Measurements from ENCODE around the gene NEURL1B.
"Not testable (repeated sequence)": the region's sequence is repeated elsewhere in the genome, so short reads cannot be mapped to it uniquely, and the experiment has no call there.

The NEURL1B gene

DNA sequence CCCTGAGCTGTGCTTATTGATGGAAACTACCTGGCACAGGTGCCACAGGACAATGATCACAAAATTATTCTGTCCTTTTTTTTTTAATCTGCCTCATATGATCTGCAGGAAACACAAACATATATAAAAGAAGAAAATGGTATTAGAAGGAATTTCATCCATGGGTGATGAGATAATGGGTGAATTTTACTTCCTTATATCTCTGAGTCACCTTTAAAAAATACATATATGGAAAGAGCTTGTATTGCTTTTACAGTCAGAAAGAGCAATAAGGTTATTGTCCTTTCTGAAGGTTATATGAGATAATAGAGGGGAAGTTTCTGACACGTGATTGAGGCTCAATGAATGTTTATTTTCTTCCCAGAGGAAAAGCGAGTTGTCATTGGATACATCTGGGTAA, 31.6 kb downstream of the NEURL1B start:
- no peaks in the 10 kb centered on the region for H3K27me3 ChIP-seq (ENCODE audit: control insufficient read depth, insufficient read depth, low read length)
- H3K4me1 ChIP-seq (ENCODE audit: control insufficient read depth, low read depth, low read length), result peaks cover 3% of the 10 kb centered on the region
- H3K9me3 ChIP-seq (ENCODE audit: control insufficient read depth, low read depth, low read length), result no peaks in the 10 kb centered on the region
- no peak overlapping the region for H3K27ac ChIP-seq (ENCODE audit: low read length)
- H3K9ac ChIP-seq (ENCODE audit: low read length), result no peak overlapping the region
- no peak overlapping the region for H3K4me3 ChIP-seq (ENCODE audit: low read length)
- H3K36me3 ChIP-seq (ENCODE audit: control insufficient read depth, low read depth, low read length), result no peaks in the 10 kb centered on the region

DNA sequence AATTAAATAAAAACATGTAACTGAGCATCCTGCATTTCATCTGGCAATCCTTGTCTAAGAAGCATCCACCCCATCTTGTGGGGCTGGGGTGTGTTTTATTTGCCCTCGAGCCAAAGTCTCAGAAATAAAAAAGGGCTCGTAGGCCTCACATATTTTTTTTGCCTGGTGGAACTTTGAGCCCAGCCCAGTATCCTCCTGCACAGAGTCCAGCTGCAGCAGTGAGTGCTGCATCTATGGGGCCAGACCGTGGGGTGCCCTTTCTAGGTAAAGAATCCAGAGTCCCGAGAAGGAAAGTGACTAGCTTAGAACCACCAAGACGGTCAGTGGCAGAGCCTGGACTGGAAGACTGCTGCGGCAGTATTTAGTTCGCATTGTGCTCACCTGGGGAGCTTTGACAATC, 33.1 kb downstream of the NEURL1B start:
- Histone ChIP-seq H3K27me3 (ENCODE audit: control insufficient read depth, insufficient read depth, low read length) (no peaks in the 10 kb centered on the region), H3K4me1 (ENCODE audit: control insufficient read depth, low read depth, low read length) (no peaks in the 10 kb centered on the region), H3K27ac (ENCODE audit: low read length) (no peak overlapping the region), H3K9ac (ENCODE audit: low read length) (no peak overlapping the region), H3K36me3 (ENCODE audit: control insufficient read depth, low read depth, low read length) (no peaks in the 10 kb centered on the region), H3K4me3 (ENCODE audit: low read length) (no peak overlapping the region), H3K9me3 (ENCODE audit: control insufficient read depth, low read depth, low read length) (no peaks in the 10 kb centered on the region)

DNA sequence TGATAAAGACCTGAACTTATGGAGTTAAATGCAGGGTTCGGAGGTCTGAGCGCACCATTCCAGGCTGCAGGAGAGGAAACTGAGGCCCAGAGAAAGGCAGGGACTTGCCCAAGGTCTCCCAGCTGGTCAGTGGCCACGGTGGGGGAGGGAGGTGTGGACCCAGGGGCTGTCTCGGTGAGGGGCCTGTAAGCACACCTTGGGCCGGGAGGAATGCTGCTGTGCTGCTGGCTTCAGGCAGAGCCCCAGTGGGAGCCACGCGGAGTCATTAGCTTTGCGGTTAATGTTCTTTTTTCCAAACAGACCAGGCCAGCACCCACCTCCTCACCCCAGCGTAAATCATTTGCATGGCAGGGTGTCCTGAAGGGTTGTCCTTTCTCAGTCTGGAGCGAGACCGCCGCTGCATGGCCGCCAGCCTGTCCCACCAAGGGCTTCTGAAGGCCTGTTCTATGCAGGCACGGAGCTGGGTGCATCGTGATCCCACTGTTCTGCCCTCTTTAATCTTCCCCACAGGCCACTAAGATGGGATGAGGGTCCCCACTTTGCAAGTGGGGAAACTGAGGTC, 35.9 kb downstream of the NEURL1B start:
- Histone ChIP-seq H3K4me3 (ENCODE audit: low read length) (no peak overlapping the region), H3K27me3 (ENCODE audit: control insufficient read depth, insufficient read depth, low read length) (peaks cover 3% of the 10 kb centered on the region), H3K9ac (ENCODE audit: low read length) (no peak overlapping the region), H3K9me3 (ENCODE audit: control insufficient read depth, low read depth, low read length) (no peaks in the 10 kb centered on the region), H3K4me1 (ENCODE audit: control insufficient read depth, low read depth, low read length) (no peaks in the 10 kb centered on the region), H3K36me3 (ENCODE audit: control insufficient read depth, low read depth, low read length) (no peaks in the 10 kb centered on the region), H3K27ac (ENCODE audit: low read length) (no peak overlapping the region)

DNA sequence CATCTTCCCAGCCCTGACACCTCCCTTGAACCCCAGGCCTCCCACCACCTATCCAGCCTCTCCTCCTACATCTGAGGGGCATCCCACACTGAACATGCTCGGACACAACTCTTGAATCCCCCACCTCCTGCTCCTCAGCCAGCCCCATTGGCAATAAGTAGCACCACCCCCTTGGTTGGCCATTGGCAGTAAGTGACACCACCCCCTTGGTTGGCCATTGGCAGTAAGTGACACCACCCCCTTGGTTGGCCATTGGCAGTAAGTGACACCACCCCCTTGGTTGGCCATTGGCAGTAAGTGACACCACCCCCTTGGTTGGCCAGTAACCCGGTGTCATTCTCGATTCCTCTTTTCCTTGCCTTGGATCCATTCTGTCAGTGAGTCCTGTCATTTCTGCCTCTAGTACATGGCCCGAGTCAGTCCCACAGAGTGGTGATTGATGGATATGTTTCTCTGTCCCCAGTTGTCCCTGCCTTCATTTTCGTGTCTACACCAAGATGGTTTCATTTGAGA, 37.4 kb downstream of the NEURL1B start:
- not testable (repeated sequence) for H3K27ac ChIP-seq (ENCODE audit: low read length); H3K9ac ChIP-seq (ENCODE audit: low read length); H3K4me3 ChIP-seq (ENCODE audit: low read length); H3K4me1 ChIP-seq (ENCODE audit: control insufficient read depth, low read depth, low read length); H3K9me3 ChIP-seq (ENCODE audit: control insufficient read depth, low read depth, low read length); H3K36me3 ChIP-seq (ENCODE audit: control insufficient read depth, low read depth, low read length)
- peaks cover 17% of the 10 kb centered on the region for H3K27me3 ChIP-seq (ENCODE audit: control insufficient read depth, insufficient read depth, low read length)

DNA sequence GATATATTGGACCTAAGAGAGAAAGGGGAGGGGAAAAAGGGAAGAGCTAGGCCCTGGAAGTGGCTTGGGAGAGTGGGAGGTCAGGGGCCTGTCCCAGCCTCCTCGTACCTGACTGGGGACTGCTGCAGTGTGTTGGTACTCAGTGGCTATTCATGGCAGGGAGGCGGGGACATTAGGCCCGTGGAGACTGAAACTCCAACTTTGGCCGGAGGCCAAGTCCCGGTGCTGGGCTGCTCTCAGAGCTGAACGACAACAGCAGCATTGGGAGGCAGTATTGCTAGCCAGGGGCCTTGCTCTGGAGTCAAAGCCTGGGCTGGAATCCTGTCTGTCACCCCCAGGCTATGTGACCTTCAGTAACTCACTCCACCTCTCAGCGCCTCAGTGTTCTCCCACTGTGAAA, 37.8 kb downstream of the NEURL1B start:
- Histone ChIP-seq H3K4me3 (ENCODE audit: low read length) (no peak overlapping the region), H3K27me3 (ENCODE audit: control insufficient read depth, insufficient read depth, low read length) (peaks cover 22% of the 10 kb centered on the region), H3K4me1 (ENCODE audit: control insufficient read depth, low read depth, low read length) (no peaks in the 10 kb centered on the region), H3K36me3 (ENCODE audit: control insufficient read depth, low read depth, low read length) (no peaks in the 10 kb centered on the region), H3K27ac (ENCODE audit: low read length) (no peak overlapping the region), H3K9ac (ENCODE audit: low read length) (no peak overlapping the region), H3K9me3 (ENCODE audit: control insufficient read depth, low read depth, low read length) (no peaks in the 10 kb centered on the region)

DNA sequence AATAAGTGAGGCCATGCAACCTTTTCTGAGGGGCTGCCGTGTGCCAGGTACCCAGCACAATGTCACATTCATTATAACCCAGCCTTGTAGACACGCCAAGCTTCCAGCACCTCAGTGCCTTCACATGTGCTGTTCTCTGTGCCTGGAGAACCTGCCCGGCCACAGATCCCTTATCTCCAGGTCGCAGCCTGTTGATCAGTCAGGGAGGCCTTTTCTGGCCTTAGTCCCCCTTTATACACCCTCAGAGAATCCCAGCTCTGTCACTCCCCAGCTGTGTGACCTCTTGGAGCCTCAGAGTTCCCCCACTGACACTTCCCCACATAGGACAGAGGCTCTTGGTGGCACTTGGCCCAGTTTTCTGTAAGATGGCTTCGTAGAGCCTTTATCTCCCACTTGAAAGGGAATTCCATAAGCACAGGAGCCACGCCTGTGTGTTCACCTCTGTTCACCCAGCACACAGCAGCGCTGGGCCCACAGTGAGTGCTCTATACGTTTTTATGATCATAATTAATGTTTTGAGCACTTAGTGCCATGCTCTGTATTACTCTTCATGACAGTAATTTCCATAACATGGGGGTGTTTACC, 38.7 kb downstream of the NEURL1B start:
- Histone ChIP-seq H3K9me3 (ENCODE audit: control insufficient read depth, low read depth, low read length) (no peaks in the 10 kb centered on the region), H3K36me3 (ENCODE audit: control insufficient read depth, low read depth, low read length) (no peaks in the 10 kb centered on the region), H3K27ac (ENCODE audit: low read length) (no peak overlapping the region), H3K9ac (ENCODE audit: low read length) (no peak overlapping the region), H3K4me1 (ENCODE audit: control insufficient read depth, low read depth, low read length) (no peaks in the 10 kb centered on the region), H3K4me3 (ENCODE audit: low read length) (no peak overlapping the region), H3K27me3 (ENCODE audit: control insufficient read depth, insufficient read depth, low read length) (peaks cover 30% of the 10 kb centered on the region)

DNA sequence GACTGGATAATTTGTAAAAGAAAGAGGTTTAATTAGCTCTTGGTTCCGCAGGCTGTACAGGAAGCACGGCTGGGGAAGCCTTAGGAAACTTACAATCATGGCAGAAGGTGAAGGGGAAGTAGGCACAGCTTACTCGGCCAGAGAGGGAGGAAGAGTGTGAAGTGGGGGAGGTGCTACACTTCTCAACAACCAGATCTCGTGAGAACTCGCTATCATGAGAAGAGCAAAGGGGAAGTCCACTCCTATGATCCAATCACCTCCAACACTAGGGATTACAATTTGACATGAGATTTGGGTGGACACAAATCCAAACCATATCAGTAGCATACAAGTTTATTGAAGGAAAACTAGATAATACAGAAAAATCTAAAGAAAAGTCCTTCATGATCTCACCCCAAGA, 39.9 kb downstream of the NEURL1B start:
- H3K27me3 ChIP-seq (ENCODE audit: control insufficient read depth, insufficient read depth, low read length), result peaks cover 40% of the 10 kb centered on the region
- no peaks in the 10 kb centered on the region for H3K9me3 ChIP-seq (ENCODE audit: control insufficient read depth, low read depth, low read length)
- H3K4me1 ChIP-seq (ENCODE audit: control insufficient read depth, low read depth, low read length), result no peaks in the 10 kb centered on the region
- H3K36me3 ChIP-seq (ENCODE audit: control insufficient read depth, low read depth, low read length), result no peaks in the 10 kb centered on the region
- no peak overlapping the region for H3K4me3 ChIP-seq (ENCODE audit: low read length)
- H3K27ac ChIP-seq (ENCODE audit: low read length), result no peak overlapping the region
- no peak overlapping the region for H3K9ac ChIP-seq (ENCODE audit: low read length)

DNA sequence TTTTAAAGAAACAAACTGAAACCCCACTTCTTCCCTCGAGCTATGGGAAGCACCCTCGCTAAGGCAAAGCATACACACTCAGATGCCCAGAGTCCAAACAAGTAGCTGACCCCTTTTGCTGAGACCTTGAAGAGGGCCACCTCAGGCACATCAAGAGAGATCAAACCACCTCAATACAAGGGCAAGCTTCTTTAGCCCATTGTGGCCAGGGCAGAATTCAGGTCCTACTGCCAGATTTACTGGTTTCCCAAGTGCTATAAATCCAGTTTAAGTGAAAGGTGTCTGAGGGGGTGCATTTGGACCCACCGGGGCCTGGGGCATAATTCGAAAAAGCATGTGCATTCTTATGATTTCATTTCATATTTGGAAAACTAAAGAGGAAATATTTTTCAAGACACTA, 40.4 kb downstream of the NEURL1B start:
- no peaks in the 10 kb centered on the region for H3K9me3 ChIP-seq (ENCODE audit: control insufficient read depth, low read depth, low read length)
- no peaks in the 10 kb centered on the region for H3K4me1 ChIP-seq (ENCODE audit: control insufficient read depth, low read depth, low read length)
- H3K9ac ChIP-seq (ENCODE audit: low read length), result no peak overlapping the region
- H3K27me3 ChIP-seq (ENCODE audit: control insufficient read depth, insufficient read depth, low read length), result peaks cover 40% of the 10 kb centered on the region
- H3K36me3 ChIP-seq (ENCODE audit: control insufficient read depth, low read depth, low read length), result no peaks in the 10 kb centered on the region
- H3K27ac ChIP-seq (ENCODE audit: low read length), result no peak overlapping the region
- H3K4me3 ChIP-seq (ENCODE audit: low read length), result no peak overlapping the region

DNA sequence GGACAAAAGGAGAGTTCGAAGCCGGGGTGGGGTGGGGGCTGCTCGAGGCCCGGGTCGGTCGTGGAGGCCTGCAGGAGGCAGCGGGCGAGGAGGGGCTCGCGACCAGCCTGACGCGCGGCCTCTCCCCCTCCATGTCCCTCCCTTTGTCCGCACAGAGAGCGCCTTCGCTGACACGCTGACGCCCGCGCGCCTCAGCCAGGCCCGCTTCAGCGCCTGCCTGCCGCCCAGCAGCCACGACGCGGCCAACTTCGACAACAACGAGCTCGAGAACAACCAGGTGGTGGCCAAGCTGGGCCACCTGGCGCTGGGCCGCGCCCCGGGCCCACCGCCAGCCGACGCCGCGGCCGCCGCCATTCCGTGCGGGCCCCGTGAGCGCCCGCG, 42.2 kb downstream of the NEURL1B start:
- Histone ChIP-seq H3K4me3 (ENCODE audit: low read length) (peak overlapping the region; percentile 2), H3K9ac (ENCODE audit: low read length) (no peak overlapping the region), H3K27me3 (ENCODE audit: control insufficient read depth, insufficient read depth, low read length) (peaks cover 40% of the 10 kb centered on the region), H3K4me1 (ENCODE audit: control insufficient read depth, low read depth, low read length) (no peaks in the 10 kb centered on the region), H3K27ac (ENCODE audit: low read length) (no peak overlapping the region), H3K9me3 (ENCODE audit: control insufficient read depth, low read depth, low read length) (no peaks in the 10 kb centered on the region), H3K36me3 (ENCODE audit: control insufficient read depth, low read depth, low read length) (no peaks in the 10 kb centered on the region)

DNA sequence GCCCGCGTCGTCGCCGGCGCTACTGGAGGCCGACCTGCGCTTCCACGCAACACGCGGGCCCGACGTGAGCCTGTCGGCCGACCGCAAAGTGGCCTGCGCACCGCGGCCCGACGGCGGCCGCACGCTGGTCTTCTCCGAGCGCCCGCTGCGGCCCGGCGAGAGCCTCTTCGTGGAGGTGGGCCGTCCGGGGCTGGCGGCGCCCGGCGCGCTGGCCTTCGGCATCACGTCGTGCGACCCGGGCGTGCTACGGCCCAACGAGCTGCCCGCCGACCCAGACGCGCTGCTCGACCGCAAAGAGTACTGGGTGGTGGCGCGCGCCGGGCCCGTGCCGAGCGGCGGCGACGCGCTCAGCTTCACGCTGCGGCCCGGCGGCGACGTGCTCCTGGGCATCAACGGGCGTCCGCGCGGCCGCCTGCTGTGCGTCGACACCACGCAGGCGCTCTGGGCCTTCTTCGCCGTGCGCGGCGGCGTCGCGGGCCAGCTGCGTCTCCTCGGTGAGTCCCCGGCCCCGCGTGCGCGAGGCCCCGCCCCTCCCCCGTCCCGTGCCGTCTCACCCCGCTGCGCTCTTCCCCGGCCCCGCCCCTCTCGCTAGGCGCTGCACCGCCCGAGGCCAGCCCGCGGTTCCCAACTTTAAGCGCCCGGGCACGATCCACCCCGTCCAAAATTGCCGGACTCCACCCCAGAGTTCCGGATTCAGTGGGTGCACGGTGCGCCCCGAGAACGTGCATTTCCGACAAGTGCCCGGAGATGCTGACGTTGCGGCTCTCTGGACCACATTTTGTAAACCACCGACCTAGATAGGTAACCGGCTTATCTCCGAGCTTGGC, 42.8 kb downstream of the NEURL1B start:
- H3K4me3 ChIP-seq (ENCODE audit: low read length), result peak overlapping the region; percentile 38
- peak overlapping the region; percentile 9 for H3K9ac ChIP-seq (ENCODE audit: low read length)
- no peaks in the 10 kb centered on the region for H3K4me1 ChIP-seq (ENCODE audit: control insufficient read depth, low read depth, low read length)
- H3K27ac ChIP-seq (ENCODE audit: low read length), result no peak overlapping the region
- peaks cover 40% of the 10 kb centered on the region for H3K27me3 ChIP-seq (ENCODE audit: control insufficient read depth, insufficient read depth, low read length)
- no peaks in the 10 kb centered on the region for H3K9me3 ChIP-seq (ENCODE audit: control insufficient read depth, low read depth, low read length)
- no peaks in the 10 kb centered on the region for H3K36me3 ChIP-seq (ENCODE audit: control insufficient read depth, low read depth, low read length)

DNA sequence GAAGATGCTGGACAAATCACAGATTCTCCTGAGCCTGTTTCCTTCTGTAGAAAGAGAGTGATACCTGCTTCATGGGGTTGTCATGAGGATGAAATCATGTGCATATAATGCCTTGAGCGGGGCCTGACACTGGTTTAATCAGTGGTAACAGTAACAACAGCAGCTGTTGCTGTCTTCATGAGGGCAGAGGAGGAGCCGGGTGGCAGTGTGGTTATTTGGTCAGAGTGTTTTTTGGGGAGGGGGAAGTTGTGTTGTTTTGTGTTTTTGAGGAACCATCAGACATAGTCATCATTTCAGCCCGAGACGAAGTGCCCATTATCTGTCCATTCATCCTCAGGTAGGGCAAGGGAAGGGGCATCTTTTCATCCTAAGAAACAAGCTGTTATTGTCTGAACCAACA, 44.0 kb downstream of the NEURL1B start:
- H3K36me3 ChIP-seq (ENCODE audit: control insufficient read depth, low read depth, low read length), result no peaks in the 10 kb centered on the region
- H3K27me3 ChIP-seq (ENCODE audit: control insufficient read depth, insufficient read depth, low read length), result peaks cover 40% of the 10 kb centered on the region
- no peak overlapping the region for H3K9ac ChIP-seq (ENCODE audit: low read length)
- H3K27ac ChIP-seq (ENCODE audit: low read length), result no peak overlapping the region
- H3K9me3 ChIP-seq (ENCODE audit: control insufficient read depth, low read depth, low read length), result no peaks in the 10 kb centered on the region
- no peak overlapping the region for H3K4me3 ChIP-seq (ENCODE audit: low read length)
- no peaks in the 10 kb centered on the region for H3K4me1 ChIP-seq (ENCODE audit: control insufficient read depth, low read depth, low read length)

DNA sequence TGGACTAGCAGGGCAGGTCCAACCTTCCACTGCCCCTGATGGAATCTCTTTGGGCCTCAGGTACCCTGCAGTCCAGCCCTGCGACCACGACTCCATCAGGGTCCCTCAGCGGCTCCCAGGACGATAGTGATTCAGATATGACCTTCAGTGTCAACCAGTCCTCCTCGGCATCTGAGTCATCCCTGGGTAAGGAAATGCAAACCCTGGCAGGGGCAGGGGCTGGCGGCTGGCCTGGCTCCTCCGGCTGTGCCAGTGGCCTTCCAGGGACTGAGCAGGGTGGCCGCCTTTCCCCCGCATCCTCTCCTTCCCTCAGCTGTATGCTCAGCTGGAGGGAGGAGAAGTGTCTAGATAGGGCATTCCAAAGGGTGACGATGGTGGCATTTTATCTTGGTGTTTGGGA, 45.0 kb downstream of the NEURL1B start:
- H3K27me3 ChIP-seq (ENCODE audit: control insufficient read depth, insufficient read depth, low read length), result peaks cover 40% of the 10 kb centered on the region
- H3K4me3 ChIP-seq (ENCODE audit: low read length), result no peak overlapping the region
- no peaks in the 10 kb centered on the region for H3K4me1 ChIP-seq (ENCODE audit: control insufficient read depth, low read depth, low read length)
- no peaks in the 10 kb centered on the region for H3K9me3 ChIP-seq (ENCODE audit: control insufficient read depth, low read depth, low read length)
- H3K36me3 ChIP-seq (ENCODE audit: control insufficient read depth, low read depth, low read length), result no peaks in the 10 kb centered on the region
- no peak overlapping the region for H3K9ac ChIP-seq (ENCODE audit: low read length)
- H3K27ac ChIP-seq (ENCODE audit: low read length), result no peak overlapping the region
